ENCODE measurements around the gene PPP6R2.

The PPP6R2 gene

DNA sequence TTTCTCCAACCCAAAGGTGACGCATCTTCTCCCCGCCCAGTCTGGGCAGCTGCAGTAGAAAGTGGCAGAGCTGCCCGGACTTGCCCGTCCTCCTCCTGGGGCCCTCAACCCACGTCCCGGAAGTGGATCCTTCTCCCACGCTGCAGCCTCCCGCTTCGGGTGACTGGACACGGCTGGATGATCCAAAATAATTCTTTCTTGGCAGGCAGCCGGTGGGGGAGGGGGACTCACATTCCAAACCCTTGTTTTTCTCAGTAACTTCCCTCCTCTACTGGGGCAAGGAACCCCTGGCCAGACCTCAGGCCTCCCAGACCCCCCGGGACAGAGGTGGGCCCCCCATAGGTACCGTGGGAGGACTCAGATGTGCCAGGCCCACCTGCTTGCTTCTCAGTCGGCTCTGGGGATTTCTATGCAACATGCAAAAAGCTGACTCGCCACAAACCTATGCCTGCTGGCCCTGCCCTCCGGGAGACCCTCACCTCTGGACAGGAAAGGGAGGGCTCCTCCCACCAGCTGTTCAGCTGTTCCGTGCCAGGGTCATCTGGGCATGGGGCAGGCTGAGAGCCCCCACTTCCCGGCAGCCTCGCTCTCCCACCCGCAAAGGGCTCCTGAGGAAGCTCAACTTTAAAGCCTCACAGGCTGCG, 37.1 kb upstream of the PPP6R2 start:
- DNase-seq (ENCODE audit: low read depth in 2 of 2), result no peak

- DNase-seq (ENCODE audit: low read depth in 2 of 2), result no peak
Measured at GRCh38 chr22:50306753-50307749, 36.1 kb upstream of the PPP6R2 start, which contains the start of gene PLXNB2. TSS of gene PLXNB2 (minus strand) at chr22:50307646. CDS start at chr22:50290584, 17,062 bp downstream.

DNA sequence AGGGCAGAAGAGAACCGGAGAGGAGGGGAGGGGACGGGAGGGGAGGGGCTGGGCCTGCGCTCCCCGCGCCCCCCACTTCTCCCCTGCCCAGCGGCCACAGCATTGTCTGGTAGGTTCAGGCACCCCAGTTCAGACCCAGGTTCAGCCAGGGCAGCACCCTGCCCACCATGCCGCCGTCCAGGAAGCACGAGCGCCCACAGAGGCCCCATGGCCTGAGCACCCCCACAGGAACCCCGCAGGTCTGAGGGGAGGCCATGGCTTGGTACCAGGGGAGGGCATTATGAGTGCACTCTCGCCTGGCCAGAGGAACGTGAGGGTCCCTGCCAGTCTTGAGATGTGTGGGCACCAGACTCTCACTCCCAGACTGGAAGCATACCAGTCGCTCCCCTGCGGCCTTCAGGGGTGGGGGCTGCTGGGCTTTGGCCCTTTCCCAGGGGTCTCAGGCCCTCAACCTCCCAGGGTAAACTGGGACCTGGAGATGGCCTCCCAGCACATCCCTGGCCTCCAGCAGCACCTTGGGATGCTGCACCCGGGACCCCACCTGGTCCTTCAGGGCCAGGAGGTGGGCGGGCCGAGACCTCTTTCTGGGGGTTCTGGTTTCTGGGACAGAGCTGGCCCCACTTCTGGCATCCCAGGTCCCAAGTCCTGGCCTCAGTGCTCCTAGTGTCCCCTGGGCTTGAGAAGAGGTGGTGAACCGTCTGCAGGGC, 35.1 kb upstream of the PPP6R2 start:
- DNase-seq (ENCODE audit: low read depth in 2 of 2), result no peak

DNA sequence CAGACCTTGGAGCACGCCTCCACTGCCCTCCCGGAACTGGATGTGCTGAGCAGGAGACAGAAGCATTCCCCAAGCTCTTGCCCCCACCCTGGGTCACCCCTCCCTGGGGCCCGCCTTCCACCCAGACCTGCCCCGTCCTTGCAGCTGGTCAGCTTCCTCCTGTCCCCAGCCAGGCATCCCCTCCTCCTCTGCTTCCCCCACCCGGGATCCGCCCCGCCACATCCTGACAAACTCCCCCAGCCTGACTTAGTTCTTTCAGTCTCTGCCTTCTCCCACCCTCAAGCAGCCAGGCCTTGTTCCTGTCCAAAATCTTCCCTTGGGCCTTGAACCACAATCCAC, 34.6 kb upstream of the PPP6R2 start:
- DNase-seq (ENCODE audit: low read depth in 2 of 2), result no peak

DNA sequence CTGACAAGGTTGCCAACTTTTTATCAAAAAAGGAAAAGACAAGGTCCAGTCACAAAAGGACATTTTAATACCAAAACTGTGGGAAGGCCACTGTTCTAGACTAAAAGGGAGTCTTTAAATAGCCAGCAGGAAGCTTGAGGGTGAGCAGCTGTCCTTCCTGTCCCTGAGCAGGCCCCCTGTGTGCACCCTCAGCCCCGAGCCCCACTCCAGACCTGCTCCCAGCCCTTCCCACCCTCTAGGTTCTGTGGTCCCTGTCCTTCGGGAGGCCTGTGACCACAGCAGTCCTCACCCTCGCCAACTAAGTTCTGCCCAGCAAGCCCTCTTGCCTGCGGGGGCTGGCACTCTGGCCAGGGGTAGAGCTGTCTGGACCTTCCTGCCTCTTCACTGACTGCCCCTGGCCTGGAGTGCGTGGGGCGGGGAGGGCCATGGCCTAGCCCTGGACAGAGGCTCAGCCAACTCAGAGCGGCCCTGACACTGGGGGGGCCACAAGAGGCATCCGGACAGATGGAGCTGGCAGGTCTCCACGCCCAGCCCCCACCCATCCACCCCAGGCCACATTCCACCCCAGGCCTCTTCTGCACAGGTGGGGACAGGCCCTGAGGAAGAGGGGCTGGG, 34.0 kb upstream of the PPP6R2 start:
- DNase-seq (ENCODE audit: low read depth in 2 of 2), result no peak

DNA sequence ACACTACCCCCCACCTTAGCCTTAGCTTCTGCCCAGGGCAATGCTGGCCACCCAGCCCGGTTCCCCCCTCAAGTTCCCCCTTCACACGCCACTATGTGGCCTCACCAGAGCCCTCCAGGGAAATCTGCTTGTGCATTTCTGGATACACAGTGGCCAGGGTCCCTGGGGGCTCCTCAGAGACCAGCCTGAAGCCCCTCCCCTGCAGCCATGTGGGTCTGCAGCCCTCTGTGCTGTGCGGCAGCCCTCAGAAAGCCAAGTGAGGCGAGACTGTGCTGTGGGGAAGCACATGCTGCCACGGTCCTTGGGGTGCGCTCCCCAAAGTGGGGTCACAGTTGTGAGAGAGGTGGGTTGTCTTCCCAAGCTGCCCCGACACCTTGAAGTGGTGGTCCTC, 33.5 kb upstream of the PPP6R2 start:
- DNase-seq (ENCODE audit: low read depth in 2 of 2), result no peak

GRCh38 chr22:50310031-50310722, 33.0 kb upstream of the PPP6R2 start:
- no peak for DNase-seq (ENCODE audit: low read depth in 2 of 2)

DNA sequence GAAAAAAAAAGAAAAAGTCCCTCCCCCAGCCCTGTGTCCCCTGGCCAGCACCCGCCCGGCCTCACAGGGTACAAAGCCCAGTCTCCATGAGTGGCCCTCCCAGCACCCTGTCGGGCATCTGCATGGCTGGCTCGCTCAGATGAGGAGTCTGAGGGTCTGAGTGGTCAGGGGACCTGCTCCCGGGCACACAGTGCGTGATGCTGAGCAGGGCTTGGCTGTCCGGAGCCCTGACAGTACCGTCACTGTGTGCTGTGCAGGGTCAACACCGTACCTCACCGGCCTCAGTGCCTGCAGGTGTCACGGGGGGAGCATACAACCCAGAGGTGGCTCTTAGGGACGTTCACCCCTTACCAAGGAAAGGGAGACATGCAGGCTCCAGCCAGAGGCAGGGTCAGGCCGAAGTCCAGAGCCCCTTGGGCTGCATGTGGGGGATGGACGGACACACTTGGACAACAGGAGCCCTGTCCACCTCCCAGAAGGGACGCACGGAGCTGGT, 32.1 kb upstream of the PPP6R2 start:
- DNase-seq (ENCODE audit: low read depth in 2 of 2), result no peak

DNA sequence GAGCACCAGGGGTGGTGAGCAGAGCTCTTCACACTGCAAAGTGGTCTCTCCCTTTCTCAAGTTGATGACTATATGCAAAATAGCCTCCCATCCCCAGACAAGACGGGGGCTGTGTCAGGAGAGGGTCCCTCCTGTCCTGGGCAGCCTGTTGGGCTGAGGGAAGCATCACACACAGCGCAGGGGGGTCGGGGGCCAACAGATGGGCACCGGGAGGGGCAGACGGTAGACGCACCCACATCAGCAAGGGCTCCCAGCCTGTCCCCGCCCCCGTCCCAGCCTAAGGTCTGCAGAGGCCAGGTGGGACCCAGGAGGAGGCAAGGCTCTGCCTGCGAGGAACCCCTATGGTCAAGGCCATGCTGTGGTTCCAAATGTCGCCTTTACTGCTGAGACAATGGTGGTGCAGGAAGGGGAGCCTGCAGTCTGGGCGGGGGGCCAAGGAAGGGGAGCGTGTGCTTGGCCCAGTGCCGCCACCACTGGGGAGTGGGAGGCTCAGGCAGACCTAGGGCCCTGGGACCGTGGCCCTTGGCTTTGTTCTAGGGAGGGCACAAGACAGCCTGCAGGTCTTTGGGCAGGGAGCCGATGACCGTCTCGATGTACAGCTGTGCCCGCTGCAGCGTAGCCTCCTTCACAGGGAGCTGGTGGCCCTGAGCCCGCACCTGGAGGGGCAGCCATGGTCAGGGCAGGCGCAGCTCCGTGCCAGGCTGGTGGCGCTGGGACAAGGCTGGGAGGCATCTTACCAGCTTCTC, 31.3 kb upstream of the PPP6R2 start:
- DNase-seq (ENCODE audit: low read depth in 2 of 2), result no peak

DNA sequence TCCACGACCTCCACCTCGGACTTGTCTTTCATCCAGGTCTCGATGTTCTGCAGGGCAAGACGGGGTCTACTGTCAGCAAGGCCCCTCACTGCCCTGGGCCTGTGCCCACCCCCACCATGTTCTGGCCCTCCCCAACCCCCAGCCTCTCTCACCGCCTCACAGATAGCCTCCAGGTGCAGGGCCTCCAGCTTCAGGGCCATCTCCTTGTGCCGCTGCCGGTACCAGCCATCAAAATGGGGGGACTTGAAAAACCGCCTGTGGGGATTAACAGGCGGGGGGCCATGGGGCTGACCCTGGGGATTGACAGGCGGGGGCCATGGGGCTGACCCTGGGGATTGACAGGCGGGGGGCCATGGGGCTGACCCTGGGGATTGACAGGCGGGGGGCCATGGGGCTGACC, 30.8 kb upstream of the PPP6R2 start:
- no peak for DNase-seq (ENCODE audit: low read depth in 2 of 2)

GRCh38 chr22:50313021-50313420, 30.1 kb upstream of the PPP6R2 start:
- no peak for DNase-seq (ENCODE audit: low read depth in 2 of 2)

DNA sequence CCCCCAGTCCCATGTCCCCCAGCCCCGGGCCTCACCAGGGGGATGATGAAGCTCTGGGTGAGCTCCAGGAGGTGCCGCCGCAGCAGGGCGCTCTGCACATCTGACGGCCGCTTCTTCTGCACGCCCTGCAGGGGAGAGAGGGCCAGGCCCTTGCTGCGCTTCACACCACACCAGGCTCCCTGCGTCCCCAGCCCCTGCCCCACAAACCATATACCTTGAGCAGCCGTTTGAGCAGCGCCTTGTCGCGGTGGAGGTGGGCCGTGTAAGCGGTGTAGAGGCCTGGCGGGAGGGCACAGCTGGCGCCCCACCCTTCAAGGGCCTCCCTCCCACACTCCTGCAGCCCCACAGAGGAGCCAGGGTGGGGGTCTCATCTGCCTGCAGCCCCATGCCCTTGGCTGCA, 29.5 kb upstream of the PPP6R2 start:
- DNase-seq (ENCODE audit: low read depth in 2 of 2), result no peak

DNA sequence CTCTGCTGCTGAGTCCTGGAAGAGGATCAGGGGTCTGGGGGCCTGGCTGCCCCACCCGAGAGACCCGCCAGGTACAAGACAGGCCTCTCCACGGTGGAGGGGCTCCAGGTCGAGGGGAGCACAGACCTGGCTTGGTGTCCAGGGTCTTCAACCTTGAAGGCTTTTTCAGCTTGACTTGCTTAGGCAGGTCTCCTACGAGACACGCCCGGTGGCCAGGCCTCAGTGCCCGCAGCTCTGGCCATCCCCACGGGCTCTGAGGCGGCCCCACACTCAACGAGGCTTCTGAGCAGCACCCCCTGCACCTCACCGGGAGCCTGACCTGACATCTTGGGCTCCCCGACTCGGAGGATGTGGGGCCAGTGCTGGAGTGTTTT, 29.1 kb upstream of the PPP6R2 start:
- DNase-seq (ENCODE audit: low read depth in 2 of 2), result no peak

- peak; percentile 60 to 68 for DNase-seq (ENCODE audit: low read depth in 2 of 2)
Measured at GRCh38 chr22:50314455-50315288, 28.5 kb upstream of the PPP6R2 start.

GRCh38 chr22:50315289-50316113, 27.6 kb upstream of the PPP6R2 start:
- no peak for DNase-seq (ENCODE audit: low read depth in 2 of 2)

GRCh38 chr22:50316114-50317065, 26.7 kb upstream of the PPP6R2 start:
- no peak for DNase-seq (ENCODE audit: low read depth in 2 of 2)

- no peak for DNase-seq (ENCODE audit: low read depth in 2 of 2)
Measured at GRCh38 chr22:50317178-50317577, 25.9 kb upstream of the PPP6R2 start.

DNA sequence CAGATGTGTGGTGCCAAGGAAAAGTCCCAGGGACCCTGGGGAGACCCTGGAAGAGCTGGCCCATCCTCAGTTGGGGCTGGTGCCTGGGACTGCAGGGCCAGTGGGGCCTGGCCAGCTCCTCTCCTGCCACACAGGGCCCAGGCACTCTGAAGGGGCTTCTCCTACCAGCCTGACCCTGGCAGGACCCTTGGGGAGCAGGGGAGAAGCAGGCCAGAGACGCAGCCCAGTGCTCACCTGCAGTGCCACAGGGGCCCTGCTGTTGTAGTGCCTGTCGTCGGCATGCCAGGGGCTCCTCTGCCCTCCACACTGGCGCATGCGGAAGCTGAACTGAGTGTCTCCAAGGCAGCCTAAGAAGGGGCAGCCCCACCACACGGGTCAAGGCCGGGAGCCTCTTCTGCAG, 25.5 kb upstream of the PPP6R2 start:
- DNase-seq (ENCODE audit: low read depth in 2 of 2), result no peak
